HFFc6 (cell line): ENCODE data around the gene ODC1. TPM values are rescaled to one million over a fixed set of nuclear protein-coding genes. Genes with fewer than 3 reads are reported as not detected.
A peak's percentile ranks its signal among the peaks of the same experiment; 100 is the strongest.

Source experiments
- DNase-seq: peaks from one replicate; pipeline ENCODE4 v3.0.0-alpha.2; 2018
- H3K27ac Mint-ChIP-seq: 2 replicates; pipeline ENCODE4 v1.8.0; 2020; ENCODE audit warnings: mild to moderate bottlenecking, mixed read lengths
- H3K27me3 Mint-ChIP-seq: 2 replicates; pipeline ENCODE4 v1.8.0; 2021; ENCODE audit warnings: mild to moderate bottlenecking, moderate library complexity, mixed read lengths; ENCODE audit not compliant: insufficient read depth
- H3K36me3 Mint-ChIP-seq: 2 replicates; pipeline ENCODE4 v1.8.0; 2021; ENCODE audit warnings: low read depth, mixed read lengths
- H3K4me1 Mint-ChIP-seq: 2 replicates; pipeline ENCODE4 v1.8.0; 2020; ENCODE audit warnings: low read depth, mixed read lengths
- H3K4me3 Mint-ChIP-seq: 2 replicates; pipeline ENCODE4 v1.8.0; 2020; ENCODE audit warnings: mild to moderate bottlenecking, moderate library complexity, mixed read lengths
- H3K9me3 Mint-ChIP-seq: 2 replicates; pipeline ENCODE4 v1.8.0; 2020; ENCODE audit warnings: mild to moderate bottlenecking, mixed read lengths
- CTCF ChIP-seq: fragments of 200-600 bp; sonication (generic); IDR thresholded peaks from 2 replicates; pipeline ENCODE4 v1.5.0; 2021; ENCODE audit warnings: antibody characterized with exemption, mild to moderate bottlenecking
- total RNA-seq, 6 experiments: library from RNA; stranded (reverse); fragmentation: NEBNext Ultra II Directional; extraction: Animal tissue kit (Norgen Biotek cat#: 25700); gene quantifications; 2 replicates in 1 of 6; 3 replicates in 5 of 6; pipeline ENCODE4 v1.2.3, GENCODE V29; 2021

ODC1 gene
- total RNA-seq, 6 experiments from 2014 or later: 116 to 155 (median 143) TPM

- DNase-seq: peak; percentile 57
- H3K27ac Mint-ChIP-seq: peak overlapping the region; percentile 73
Observed at GRCh38 chr2:10390369-10390801, 57.7 kb downstream of the ODC1 start.

More at GRCh38 chr2:10390369-10390801, 57.7 kb downstream of the ODC1 start:
- H3K27me3 Mint-ChIP-seq: peaks cover 1% of the 10 kb centered on the region; the same call in 1 of the 2 replicates
- no peaks in the 10 kb centered on the region for H3K36me3 Mint-ChIP-seq
- peaks cover 48% of the 10 kb centered on the region for H3K4me1 Mint-ChIP-seq
- peak overlapping the region; percentile 45; the same call in 1 of the 2 replicates for H3K4me3 Mint-ChIP-seq
- no peak for TF ChIP-seq CTCF
- H3K9me3 Mint-ChIP-seq: no peaks in the 10 kb centered on the region

Other genes with a start within 250 kb of the ODC1 start
- 10 to 100 TPM; 36.3 to 60.3 (median 57.2) TPM for gene HPCAL1, start 145.4 kb downstream of the ODC1 start, total RNA-seq
- gene NOL10, start 241.6 kb upstream of the ODC1 start, total RNA-seq: 10 to 100 TPM; 27.5 to 31.1 (median 30.8) TPM